HCEC 1CT (cell line): ENCODE results near the gene AMDHD2.
"Not testable (repeated sequence)": the region's sequence is repeated elsewhere in the genome, so short reads cannot be mapped to it uniquely, and the experiment has no call there.

ENCODE experiments used
- DNase-seq: peaks from one replicate; pipeline ENCODE4 v3.0.0-alpha.2; 2017

Gene AMDHD2

GRCh38 chr16:2535625-2536013 is 15.4 kb downstream of the AMDHD2 start:
- DNase-seq, result peak; percentile 32

GRCh38 chr16:2537451-2538379 is 17.5 kb downstream of the AMDHD2 start, which contains the start of gene PDPK1:
Gene PDPK1, plus strand, starts transcription at chr16:2538021. Its CDS starts 92 bp downstream, at chr16:2538113.
- peak; percentile 93 for DNase-seq

- not testable (repeated sequence) for DNase-seq
Measured at GRCh38 chr16:2539192-2539844, 19.1 kb downstream of the AMDHD2 start.

- DNase-seq, result not testable (repeated sequence)
Measured at GRCh38 chr16:2539845-2540458, 19.8 kb downstream of the AMDHD2 start.

DNA sequence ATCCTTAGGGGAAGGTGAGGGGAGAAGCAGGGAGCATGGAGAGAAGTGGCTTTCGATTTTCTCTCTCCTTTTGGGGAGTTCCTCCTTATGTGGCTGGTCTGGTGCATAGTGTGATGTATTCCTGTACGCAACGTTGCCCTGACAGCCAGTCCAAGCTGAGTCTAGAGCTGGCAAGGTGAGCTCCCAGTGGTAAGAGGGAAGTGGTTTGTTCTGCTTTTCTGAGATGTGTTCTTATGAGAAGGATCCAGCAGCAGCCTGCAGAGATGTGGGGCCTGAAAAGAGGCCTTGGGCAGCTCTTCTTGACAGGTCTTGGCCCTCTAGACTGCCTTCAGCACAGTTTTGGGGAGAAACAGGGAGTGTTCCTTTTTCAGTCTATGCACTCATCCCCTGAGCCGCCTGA is 20.7 kb downstream of the AMDHD2 start:
- DNase-seq, result not testable (repeated sequence)

- not testable (repeated sequence) for DNase-seq
Measured at GRCh38 chr16:2541409-2541808, 21.2 kb downstream of the AMDHD2 start.

DNA sequence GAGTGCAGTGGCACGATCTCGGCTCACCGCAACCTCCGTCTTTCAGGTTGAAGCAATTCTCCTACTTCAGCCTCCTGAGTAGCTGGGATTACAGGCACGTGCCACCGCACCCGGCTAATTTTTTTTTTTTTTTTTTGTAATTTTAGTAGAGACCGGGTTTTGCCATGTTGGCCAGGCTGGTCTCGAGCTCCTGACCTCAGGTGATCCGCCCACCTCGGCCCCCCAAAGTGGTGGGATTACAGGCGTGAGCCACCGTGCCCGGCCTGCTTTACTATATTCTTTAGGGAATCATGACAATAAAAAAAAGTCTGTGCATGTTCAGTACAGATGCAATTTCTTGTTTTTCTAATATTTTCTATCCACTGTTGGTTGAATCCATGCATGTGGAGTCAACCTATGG is 23.6 kb downstream of the AMDHD2 start:
- not testable (repeated sequence) for DNase-seq

- not testable (repeated sequence) for DNase-seq
Measured at GRCh38 chr16:2550283-2550878, 30.2 kb downstream of the AMDHD2 start.

GRCh38 chr16:2551420-2551889 is 31.3 kb downstream of the AMDHD2 start:
- DNase-seq, result peak; percentile 34

GRCh38 chr16:2554709-2555425 is 34.7 kb downstream of the AMDHD2 start:
- not testable (repeated sequence) for DNase-seq

DNA sequence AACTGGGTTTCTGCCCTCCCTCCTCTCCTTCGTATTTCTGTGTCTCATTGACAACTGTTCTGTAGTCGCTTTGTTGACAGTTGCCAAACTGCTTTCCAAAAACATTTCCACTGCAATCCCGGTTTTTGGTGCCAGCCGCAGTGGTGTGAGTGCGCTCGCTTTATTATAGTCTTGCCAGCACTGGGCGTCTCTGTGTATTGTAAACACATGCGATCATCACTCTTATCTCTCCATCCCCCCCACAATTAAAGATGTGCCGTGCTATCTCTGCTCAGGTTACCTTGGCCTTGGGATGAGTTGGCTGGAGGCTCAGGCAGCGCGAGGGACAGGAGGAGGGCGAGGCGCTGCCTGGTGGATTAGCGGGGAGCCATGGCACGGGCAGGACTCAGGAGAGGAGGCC is 37.0 kb downstream of the AMDHD2 start:
- DNase-seq, result not testable (repeated sequence)

DNA sequence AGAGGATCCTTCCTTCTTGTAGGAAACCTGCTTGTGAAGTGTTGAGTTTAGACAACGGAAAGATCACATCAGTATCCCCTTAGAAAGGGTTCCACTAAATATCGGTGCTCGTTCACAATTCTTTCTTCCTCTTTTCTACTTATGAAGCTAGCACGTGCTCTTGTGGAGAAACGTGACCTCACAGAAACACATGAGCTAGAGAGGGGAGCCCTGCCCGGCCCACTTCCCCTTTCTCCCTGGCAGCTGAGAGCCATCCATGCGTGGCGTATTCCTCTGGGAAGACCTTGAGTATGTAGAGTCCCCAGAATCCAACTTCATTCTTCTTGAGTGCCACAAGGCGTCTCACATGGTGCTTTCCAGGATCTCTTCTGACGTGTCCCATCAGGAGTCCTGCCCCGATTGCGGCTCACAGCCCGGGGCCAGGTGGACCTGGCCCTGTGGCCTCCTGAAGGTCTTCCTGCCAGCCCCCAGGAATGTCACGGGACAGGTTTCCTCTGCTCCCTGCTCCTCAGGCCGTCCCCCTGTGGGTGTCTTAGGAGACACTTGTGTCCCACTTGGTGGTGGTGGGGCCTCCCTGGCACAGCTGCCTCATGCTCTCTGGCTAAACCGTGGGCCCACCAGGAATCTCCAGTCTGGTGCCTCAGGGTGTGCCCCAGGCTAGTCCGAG is 40.1 kb downstream of the AMDHD2 start:
- not testable (repeated sequence) for DNase-seq

- DNase-seq, result not testable (repeated sequence)
Measured at GRCh38 chr16:2560798-2561133, 40.6 kb downstream of the AMDHD2 start.

DNA sequence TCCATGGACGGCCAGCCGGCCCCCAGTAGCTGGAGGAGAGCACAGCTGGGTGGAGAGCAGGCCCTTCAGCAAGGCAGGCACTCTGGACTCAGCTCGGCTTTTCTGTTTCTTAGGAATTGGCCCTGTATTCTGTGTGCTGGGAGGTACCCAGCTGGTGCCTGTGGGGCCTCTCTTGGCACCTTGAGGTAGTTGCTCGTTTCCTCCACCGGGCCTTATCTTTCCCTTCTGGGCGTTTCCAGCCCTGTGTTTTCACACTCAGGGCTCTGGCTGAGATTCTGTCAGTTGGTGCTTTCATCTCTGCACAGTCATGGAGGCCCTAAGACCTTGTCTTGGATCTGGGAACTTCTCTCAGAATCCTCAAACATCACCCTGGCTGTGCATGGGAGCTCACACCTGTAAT is 47.3 kb downstream of the AMDHD2 start:
- not testable (repeated sequence) for DNase-seq

- not testable (repeated sequence) for DNase-seq
Measured at GRCh38 chr16:2568573-2568972, 48.4 kb downstream of the AMDHD2 start.

DNA sequence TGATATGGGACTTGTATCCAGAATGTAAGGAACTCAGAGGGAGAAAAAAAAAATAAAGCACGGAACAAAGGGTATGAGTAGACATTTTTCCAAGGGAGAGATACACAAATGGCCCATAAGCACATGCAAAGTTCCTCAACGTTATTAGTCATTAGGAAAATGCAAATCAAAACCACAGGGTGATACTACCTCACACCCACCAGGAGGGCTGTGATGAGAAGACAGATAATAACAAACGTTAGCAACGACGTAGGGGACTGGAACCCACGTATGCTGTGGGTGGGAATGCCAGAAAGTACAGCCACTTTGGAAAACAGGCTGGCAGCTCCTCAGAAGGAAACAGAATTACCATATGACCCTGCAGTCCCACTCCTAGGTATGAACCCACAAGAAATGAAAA is 52.5 kb downstream of the AMDHD2 start:
- DNase-seq, result not testable (repeated sequence)

DNA sequence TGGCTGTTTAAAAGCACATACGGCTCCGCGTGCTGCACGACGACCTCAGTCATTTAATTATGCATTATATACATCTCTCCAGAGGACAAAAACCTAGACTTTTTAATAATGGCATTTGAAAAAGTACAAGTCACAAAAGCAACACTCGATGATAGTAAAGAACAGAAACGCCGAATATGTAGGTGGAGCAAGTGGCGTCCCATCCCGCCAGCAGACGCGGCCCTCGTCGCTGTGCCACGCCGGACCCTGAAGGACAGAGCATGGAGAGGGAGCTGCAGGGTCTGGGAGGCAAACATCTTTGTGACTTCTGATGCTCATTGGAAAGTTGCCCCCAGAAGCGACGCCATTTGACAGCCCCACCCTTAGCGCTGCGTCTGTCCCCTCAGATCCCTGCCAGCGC is 55.7 kb downstream of the AMDHD2 start:
- DNase-seq, result not testable (repeated sequence)

DNA sequence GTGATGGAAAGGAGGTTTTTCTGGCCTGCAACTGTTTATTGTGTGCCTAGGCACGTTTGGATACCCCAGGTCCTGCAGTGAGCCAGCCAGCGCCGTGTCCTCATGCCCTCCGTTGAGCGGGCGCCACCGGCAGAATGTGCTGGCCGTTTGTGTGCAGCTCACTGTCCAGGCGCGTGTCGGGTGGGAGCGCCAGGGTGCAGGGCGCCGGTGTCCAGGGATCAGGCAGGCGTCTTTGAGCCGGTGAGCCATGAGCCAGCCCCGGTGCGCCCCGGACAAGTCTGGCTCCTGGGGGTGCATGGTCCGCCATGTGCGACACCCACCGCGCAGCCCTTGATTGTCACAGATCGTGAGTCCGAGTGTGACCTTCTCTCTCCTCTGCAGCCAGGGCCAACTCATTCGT is 56.9 kb downstream of the AMDHD2 start:
- DNase-seq, result not testable (repeated sequence)

DNA sequence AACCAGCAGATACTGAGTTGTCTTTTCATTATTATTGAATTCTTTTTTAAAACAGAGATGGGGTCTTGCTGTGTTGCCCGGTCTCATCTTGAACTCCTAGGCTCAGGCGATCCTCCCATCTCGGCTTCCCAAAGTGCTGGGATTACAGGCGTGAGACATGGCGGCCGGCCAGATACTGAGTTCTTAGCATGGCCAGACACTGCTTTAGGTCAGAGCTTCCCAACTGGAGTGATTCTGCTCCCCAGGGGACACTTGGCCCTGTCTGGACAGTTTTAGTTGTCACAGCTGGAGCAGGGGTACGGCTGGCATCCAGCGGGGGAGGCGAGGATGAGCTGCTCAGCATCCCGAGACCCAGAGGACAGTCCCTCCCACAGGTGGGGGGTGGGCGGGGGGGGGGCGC is 58.7 kb downstream of the AMDHD2 start:
- not testable (repeated sequence) for DNase-seq

GRCh38 chr16:2580143-2580542 is 60.0 kb downstream of the AMDHD2 start:
- not testable (repeated sequence) for DNase-seq

- not testable (repeated sequence) for DNase-seq
Measured at GRCh38 chr16:2580818-2581217, 60.6 kb downstream of the AMDHD2 start.
